Testis (tissue), 3 donors: ENCODE results near the gene TAS2R1. TPM values are rescaled to one million over a fixed set of nuclear protein-coding genes. Genes with fewer than 3 reads are reported as not detected.

Experiments
- DNase-seq: peaks from one replicate; pipeline ENCODE4 v3.0.0-alpha.2; 2019
- H3K27ac ChIP-seq, 2 donors: fragments of 200-600 bp; sonication (generic); one replicate each; pipeline ENCODE4 v1.5.1; 2019
- H3K27me3 ChIP-seq: fragments of 200-600 bp; sonication (generic); one replicate; pipeline ENCODE4 v1.5.1; 2019
- H3K36me3 ChIP-seq: fragments of 200-600 bp; sonication (generic); one replicate; pipeline ENCODE4 v1.5.1; 2017; ENCODE audit warnings: low read depth; ENCODE audit errors: missing control alignments
- H3K4me1 ChIP-seq: fragments of 200-600 bp; sonication (generic); one replicate; pipeline ENCODE4 v1.5.1; 2019
- H3K4me3 ChIP-seq, 2 donors: fragments of 200-600 bp; sonication (generic); one replicate each; pipeline ENCODE4 v1.5.1; 2017 to 2019
- H3K9me3 ChIP-seq: fragments of 200-600 bp; sonication (generic); one replicate; pipeline ENCODE4 v1.5.1; 2017
- POLR2A ChIP-seq: fragments of 450-650 bp; IDR thresholded peaks from one replicate; pipeline ENCODE4 v1.6.1; 2017; ENCODE audit warnings: antibody characterized with exemption, mild to moderate bottlenecking, moderate library complexity
- WGBS, 2 donors: methylation state at CpG; one replicate each; pipeline ENCODE4 v1.1.5; 2018; 5-methylcytosine and 5-hydroxymethylcytosine counted together
- intact Hi-C: fragments of 100-400 bp; cut with DNase I; formaldehyde crosslinking; loops from one replicate; pipeline ENCODE4 v1.15.1; 2023; ENCODE audit warnings: low total_unique reads
- polyA plus RNA-seq: library from polyadenylated mRNA; stranded (reverse); fragments of 350-450 nt; fragmentation: Illumina TruSeq; extraction: RNeasy Lipid Tissue Mini Kit (QIAGEN cat#74804); gene quantifications from one replicate; pipeline ENCODE4 v1.2.3, GENCODE V29; 2014; ENCODE audit warnings: low read depth, low replicate concordance; ENCODE audit not compliant: insufficient read depth
- total RNA-seq, 2 donors: library from RNA; depleted of rRNA; stranded (reverse); fragments of >200 nt; gene quantifications; one replicate each; pipeline ENCODE4 v1.2.3, GENCODE V29; 2016
- TF ChIP-seq, protein P1 (sequence below), 3 experiments: fragments of 450-650 bp in 2 of 3; fragments of 200-600 bp in 1 of 3; sonication (generic) in 1 of 3; IDR thresholded peaks; one replicate each; pipeline ENCODE4 v1.5.1; 2016 to 2019; ENCODE audit warnings: antibody characterized with exemption in 3 of 3, mild to moderate bottlenecking in 2 of 3, moderate library complexity in 1 of 3

Gene TAS2R1
- total and polyA plus RNA-seq, 3 donors from 2014 or later: 0.50 to 1.3 (median 1.1) TPM

DNA sequence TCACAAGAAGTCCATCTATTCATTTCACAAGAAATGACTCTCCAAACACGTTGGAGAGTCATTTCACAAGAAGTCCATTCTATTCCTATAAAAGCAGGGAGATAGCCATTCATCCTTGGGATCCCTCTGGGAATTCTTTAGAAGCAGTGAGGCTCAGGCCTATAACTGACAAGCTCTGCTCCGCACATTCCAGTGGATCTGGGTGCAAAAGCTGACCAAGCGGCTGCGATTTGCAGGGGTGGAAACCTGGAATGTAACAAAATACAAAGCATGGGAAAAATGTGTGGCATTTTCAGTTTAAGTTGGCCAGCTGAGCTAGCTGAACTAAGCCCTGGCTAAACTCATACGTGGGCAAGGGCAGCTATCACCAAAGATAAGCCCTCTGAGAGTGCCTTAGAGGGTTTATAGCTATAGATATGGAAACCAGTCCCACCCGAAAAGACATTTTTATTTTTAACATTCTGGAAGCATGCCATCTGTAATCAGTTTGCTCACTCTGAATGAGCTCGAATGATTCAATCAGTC is 8.7 kb downstream of the TAS2R1 start:
- intact Hi-C loops: no loop called here
- no peak overlapping the region for H3K4me3 ChIP-seq
- no peaks in the 10 kb centered on the region for H3K4me1 ChIP-seq
- TF ChIP-seq, protein P1, sequence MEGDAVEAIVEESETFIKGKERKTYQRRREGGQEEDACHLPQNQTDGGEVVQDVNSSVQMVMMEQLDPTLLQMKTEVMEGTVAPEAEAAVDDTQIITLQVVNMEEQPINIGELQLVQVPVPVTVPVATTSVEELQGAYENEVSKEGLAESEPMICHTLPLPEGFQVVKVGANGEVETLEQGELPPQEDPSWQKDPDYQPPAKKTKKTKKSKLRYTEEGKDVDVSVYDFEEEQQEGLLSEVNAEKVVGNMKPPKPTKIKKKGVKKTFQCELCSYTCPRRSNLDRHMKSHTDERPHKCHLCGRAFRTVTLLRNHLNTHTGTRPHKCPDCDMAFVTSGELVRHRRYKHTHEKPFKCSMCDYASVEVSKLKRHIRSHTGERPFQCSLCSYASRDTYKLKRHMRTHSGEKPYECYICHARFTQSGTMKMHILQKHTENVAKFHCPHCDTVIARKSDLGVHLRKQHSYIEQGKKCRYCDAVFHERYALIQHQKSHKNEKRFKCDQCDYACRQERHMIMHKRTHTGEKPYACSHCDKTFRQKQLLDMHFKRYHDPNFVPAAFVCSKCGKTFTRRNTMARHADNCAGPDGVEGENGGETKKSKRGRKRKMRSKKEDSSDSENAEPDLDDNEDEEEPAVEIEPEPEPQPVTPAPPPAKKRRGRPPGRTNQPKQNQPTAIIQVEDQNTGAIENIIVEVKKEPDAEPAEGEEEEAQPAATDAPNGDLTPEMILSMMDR (IDR thresholded peaks at IDR 0.05): no peak
- TF ChIP-seq POLR2A: no peak
- no peaks in the 10 kb centered on the region for H3K27me3 ChIP-seq
- H3K36me3 ChIP-seq: no peaks in the 10 kb centered on the region
- no peak for DNase-seq
- 56 to 63% methylated on average over 7 of the region's 7 CpGs for WGBS, 2 donors
- H3K9me3 ChIP-seq: no peaks in the 10 kb centered on the region
- H3K27ac ChIP-seq: no peak overlapping the region

DNA sequence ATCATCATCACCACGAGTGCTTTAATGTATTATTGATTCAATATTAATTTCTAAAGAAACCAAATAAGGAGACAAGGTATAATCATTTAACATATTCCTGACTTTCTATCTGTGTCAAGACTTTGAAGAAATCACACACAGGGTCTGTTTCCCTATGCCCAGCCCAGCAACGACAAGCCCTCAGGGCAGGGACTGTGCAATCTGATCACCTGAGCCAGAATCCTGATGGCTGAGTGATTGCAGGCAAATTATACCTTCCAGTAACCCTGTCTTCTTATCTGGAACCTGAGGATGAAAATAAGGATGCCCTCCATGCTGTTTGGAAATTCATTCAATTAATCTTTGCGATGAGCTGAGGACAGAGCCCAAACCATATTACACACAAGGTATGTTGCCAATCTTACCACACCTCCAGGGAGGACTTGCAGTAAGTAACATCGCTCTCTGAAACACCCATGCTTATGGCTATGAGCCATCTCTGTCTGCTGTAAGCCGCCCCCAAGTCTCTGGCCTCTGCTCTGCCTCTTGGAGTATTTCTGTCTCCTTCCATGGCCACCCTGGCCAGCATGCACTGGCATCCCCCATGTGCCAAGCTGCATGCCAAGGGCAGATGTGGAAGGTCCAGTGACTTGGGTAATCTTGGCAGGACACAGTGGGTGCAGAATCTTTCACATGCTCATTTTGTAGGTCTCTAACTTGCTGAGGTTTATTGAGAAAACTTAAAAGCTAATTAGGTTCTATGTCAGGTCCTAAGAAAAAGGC is 10.6 kb downstream of the TAS2R1 start:
- no peaks in the 10 kb centered on the region for H3K27me3 ChIP-seq
- intact Hi-C loops: no loop called here
- H3K9me3 ChIP-seq: no peaks in the 10 kb centered on the region
- H3K27ac ChIP-seq: no peak overlapping the region
- WGBS, 2 donors: 77 to 92% methylated on average over 5 of the region's 5 CpGs
- no peak overlapping the region for H3K4me3 ChIP-seq
- no peaks in the 10 kb centered on the region for H3K36me3 ChIP-seq
- DNase-seq: no peak
- H3K4me1 ChIP-seq: no peaks in the 10 kb centered on the region
- TF ChIP-seq POLR2A: no peak
- TF ChIP-seq, protein P1 (IDR thresholded peaks at IDR 0.05): no peak

- H3K27ac ChIP-seq: no peak overlapping the region
- no peaks in the 10 kb centered on the region for H3K36me3 ChIP-seq
- DNase-seq: no peak
- intact Hi-C loops: no loop called here
- H3K27me3 ChIP-seq: no peaks in the 10 kb centered on the region
- no peaks in the 10 kb centered on the region for H3K4me1 ChIP-seq
- 43 to 48% methylated on average over 10 of the region's 10 CpGs for WGBS, 2 donors
- TF ChIP-seq POLR2A: no peak
- TF ChIP-seq, protein P1 (IDR thresholded peaks at IDR 0.05): no peak
- H3K4me3 ChIP-seq: no peak overlapping the region
- no peaks in the 10 kb centered on the region for H3K9me3 ChIP-seq
Measured at GRCh38 chr5:9617739-9618504, 12.2 kb downstream of the TAS2R1 start.

GRCh38 chr5:9617221-9617620 is 12.9 kb downstream of the TAS2R1 start:
- 44 to 55% methylated on average over 3 of the region's 3 CpGs for WGBS, 2 donors
- Histone ChIP-seq H3K4me3 (no peak overlapping the region), H3K27ac (no peak overlapping the region), H3K4me1 (no peaks in the 10 kb centered on the region), H3K36me3 (no peaks in the 10 kb centered on the region), H3K9me3 (no peaks in the 10 kb centered on the region), H3K27me3 (no peaks in the 10 kb centered on the region)
- intact Hi-C loops: no loop called here
- TF ChIP-seq, protein P1 (IDR thresholded peaks at IDR 0.05): no peak
- TF ChIP-seq POLR2A: no peak
- no peak for DNase-seq
